ENCODE results near the gene MAPKAPK2.
"Not testable (repeated sequence)": the region's sequence is repeated elsewhere in the genome, so short reads cannot be mapped to it uniquely, and the experiment has no call there.

The MAPKAPK2 gene

GRCh38 chr1:206684478-206685333, at the start of gene MAPKAPK2:
Gene MAPKAPK2 (plus strand): TSS chr1:206684905. CDS start chr1:206685230, 325 bp downstream.
- DNase-seq: peak in 13 of 14 donors; percentile 51 to 90 (median 68)

DNA sequence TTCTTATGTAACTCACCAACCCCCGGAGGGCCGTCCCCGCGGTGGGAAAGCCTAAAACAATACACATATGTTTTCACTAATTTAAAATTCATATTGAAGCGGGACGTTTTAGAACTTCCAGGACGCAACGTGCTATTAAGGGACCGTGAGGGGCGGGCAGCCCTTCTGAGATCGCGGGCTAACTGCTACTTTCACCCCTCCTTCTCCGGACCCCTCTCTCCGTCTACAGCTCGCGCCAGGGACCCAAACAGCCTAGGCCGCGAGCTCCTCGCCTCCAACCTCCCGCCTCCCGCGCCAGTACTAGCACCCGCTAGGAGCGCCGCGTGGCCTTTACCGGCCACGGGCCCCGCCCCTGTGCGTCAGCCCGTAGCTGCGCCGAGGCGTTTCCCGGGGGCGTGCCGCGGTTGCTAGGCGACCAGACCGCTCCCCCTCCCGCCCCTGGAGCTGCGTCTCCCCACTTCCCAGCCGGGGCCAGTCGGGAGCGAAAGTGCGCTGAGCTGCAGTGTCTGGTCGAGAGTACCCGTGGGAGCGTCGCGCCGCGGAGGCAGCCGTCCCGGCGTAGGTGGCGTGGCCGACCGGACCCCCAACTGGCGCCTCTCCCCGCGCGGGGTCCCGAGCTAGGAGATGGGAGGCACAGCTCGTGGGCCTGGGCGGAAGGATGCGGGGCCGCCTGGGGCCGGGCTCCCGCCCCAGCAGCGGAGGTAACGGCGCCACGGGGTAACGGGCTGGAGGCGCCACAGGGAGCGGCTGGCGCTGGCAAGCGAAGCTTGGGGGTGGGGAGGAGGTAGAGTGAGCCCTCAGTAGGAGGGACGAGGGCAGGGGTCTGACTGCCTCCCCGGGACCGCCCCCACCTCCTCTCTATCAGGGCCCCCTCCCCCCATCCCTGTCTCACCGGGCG, 49.4 kb upstream of the MAPKAPK2 start, which contains the start of gene DYRK3:
DYRK3 (plus strand) TSS at position 457 of the 898 bp plus-strand sequence; CDS start at position 625, 168 bp downstream.
- DNase-seq: peak; percentile 33 to 92 (median 78)

GRCh38 chr1:206635978-206636345, 48.7 kb upstream of the MAPKAPK2 start:
- no peak for DNase-seq

GRCh38 chr1:206636671-206637070, 48.0 kb upstream of the MAPKAPK2 start:
- DNase-seq: no peak

- DNase-seq: no peak
Measured at GRCh38 chr1:206637605-206638004, 47.1 kb upstream of the MAPKAPK2 start.

DNA sequence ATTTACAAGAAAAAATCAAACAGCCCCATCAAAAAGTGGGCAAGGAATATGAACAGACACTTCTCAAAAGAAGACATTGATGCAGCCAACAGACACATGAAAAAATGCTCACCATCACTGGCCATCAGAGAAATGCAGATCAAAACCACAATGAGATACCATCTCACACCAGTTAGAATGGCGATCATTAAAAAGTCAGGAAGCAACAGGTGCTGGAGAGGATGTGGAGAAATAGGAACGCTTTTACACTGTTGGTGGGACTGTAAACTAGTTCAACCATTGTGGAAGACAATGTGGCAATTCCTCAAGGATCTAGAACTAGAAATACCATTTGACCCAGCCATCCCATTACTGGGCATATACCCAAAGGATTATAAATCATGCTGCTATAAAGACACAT, 42.6 kb upstream of the MAPKAPK2 start:
- DNase-seq: not testable (repeated sequence)

GRCh38 chr1:206643118-206643698, 41.5 kb upstream of the MAPKAPK2 start:
- DNase-seq: no peak

DNA sequence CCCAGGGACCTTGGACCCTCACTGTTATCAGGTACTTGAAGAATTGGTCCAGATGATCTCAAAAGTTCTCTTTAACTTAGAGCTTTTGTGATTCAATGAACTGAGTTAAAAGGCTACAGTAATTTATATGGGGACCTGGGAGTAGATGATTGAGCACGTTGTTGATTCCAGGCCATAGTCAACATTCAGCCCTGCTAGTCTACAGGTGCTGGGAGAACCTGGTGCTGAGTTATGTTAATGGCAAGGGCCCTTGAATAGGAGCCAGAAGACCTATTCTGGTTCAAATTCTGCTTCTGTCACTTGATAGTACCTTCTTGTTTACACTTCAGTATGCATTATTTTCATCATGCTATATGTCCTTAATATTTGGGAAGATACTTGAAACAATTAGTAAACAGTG, 38.2 kb upstream of the MAPKAPK2 start:
- no peak for DNase-seq

GRCh38 chr1:206647224-206647623, 37.5 kb upstream of the MAPKAPK2 start:
- no peak for DNase-seq

GRCh38 chr1:206649261-206649921, 35.3 kb upstream of the MAPKAPK2 start:
- no peak for DNase-seq

- DNase-seq: no peak
Measured at GRCh38 chr1:206651014-206651413, 33.7 kb upstream of the MAPKAPK2 start.

GRCh38 chr1:206651958-206652890, 32.5 kb upstream of the MAPKAPK2 start:
- DNase-seq: no peak

- DNase-seq: no peak
Measured at GRCh38 chr1:206653715-206654459, 30.8 kb upstream of the MAPKAPK2 start.

GRCh38 chr1:206654828-206655227, 29.9 kb upstream of the MAPKAPK2 start:
- no peak for DNase-seq

- no peak for DNase-seq
Measured at GRCh38 chr1:206655471-206655882, 29.2 kb upstream of the MAPKAPK2 start.

- DNase-seq: no peak
Measured at GRCh38 chr1:206656936-206657335, 27.8 kb upstream of the MAPKAPK2 start.

DNA sequence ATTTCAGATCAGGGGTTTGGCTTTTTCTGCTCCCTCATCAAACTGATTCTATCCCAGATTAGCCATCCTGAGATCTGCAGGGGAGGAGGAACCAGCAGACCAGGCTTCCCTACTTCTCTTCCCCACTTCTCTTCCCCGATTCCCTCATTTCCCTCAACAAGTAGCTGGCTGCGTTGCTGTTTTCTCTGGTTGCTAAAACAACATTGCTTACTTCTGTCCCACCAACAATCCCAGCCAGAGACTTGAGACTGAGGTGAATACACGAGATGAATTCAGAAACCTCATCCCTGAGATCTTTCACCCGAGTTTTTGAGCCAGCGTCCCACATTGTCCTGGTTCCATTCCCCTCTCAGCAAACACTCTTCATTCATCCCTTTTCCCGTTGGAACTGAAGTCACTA, 27.0 kb upstream of the MAPKAPK2 start:
- no peak for DNase-seq

DNA sequence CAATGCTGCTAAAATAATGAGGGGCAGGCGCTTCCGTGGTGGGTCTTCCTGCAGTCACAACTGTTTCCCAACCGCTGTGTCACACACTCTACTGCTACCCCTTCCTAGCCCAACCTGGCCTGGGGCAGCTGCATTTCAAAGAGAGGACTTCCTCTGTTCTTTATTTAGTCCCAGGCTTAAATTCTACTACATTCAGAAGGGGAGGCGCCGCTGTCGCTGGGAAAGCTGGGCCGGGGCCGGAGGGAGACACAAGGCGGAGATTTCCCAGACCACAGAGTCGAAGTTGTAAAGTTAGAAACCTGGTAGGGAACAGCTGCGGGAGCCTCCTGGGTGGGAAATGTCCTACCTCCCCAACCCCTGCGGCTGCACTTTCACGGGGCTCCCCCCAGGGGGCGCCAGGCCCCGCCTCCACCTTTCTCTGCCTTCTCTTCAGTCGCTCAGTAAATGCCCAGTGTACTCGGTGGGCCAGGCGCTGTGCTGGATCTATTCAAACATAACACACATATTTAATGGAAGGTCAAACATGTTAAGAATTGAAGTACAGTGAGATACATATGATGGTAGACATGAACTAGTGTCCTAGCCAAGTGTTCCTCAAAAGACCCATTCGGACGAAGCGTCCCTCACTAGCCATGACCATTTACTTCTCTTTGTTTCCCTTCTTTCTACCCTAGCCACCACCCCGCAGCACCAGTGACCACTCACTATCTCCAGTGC, 26.3 kb upstream of the MAPKAPK2 start:
- DNase-seq: peak in 5 of 14 donors; percentile 4 to 21 (median 16)

DNA sequence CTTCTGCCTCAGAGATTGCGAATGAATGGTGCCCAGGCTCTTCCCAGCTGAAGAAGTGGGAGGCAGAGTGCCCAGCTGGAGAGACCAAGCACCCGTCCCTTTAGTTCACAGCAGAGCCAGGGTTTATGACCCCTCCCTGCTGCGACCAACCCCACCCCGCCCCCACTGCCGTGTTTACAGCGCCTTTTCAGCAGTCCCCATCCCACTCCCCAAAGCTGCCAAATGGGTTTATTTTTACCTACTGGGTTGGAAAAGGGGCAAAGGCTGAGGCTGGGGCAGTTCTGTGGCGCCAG, 25.8 kb upstream of the MAPKAPK2 start:
- DNase-seq: peak in 1 of 14 donors; percentile 37

- no peak for DNase-seq
Measured at GRCh38 chr1:206660136-206660535, 24.6 kb upstream of the MAPKAPK2 start.

Data from C1 segment of cervical spinal cord (tissue), 14 donors.